Activated CD4-positive, CD25-positive, alpha-beta regulatory T cell treated with anti-CD3 and anti-CD28 coated beads, Interleukin-2, amount 50 U/mL, for 72 hours (primary cell): Measurements from ENCODE around the gene KANK4.

Experiments used
- DNase-seq: peaks from one replicate; pipeline ENCODE4 v3.0.0; 2021

Gene KANK4

GRCh38 chr1:62304515-62304914 lies 14.7 kb downstream of the KANK4 start:
- DNase-seq: no peak

GRCh38 chr1:62301726-62302390 lies 17.4 kb downstream of the KANK4 start:
- no peak for DNase-seq

- no peak for DNase-seq
These were observed 19.6 kb downstream of the KANK4 start for GRCh38 chr1:62299426-62300200.

GRCh38 chr1:62295921-62296491 lies 23.2 kb downstream of the KANK4 start:
- DNase-seq: no peak

- no peak for DNase-seq
These were observed 25.0 kb downstream of the KANK4 start for GRCh38 chr1:62294261-62294660.

GRCh38 chr1:62288662-62289061 lies 30.6 kb downstream of the KANK4 start:
- DNase-seq: no peak

- DNase-seq: no peak
These were observed 31.0 kb downstream of the KANK4 start for GRCh38 chr1:62288224-62288623.

GRCh38 chr1:62286786-62287224 lies 32.4 kb downstream of the KANK4 start:
- DNase-seq: no peak

GRCh38 chr1:62285984-62286785 lies 33.0 kb downstream of the KANK4 start:
- DNase-seq: no peak

GRCh38 chr1:62285440-62285839 lies 33.8 kb downstream of the KANK4 start:
- DNase-seq: no peak

GRCh38 chr1:62283986-62284385 lies 35.2 kb downstream of the KANK4 start:
- DNase-seq: no peak

- no peak for DNase-seq
These were observed 36.1 kb downstream of the KANK4 start for GRCh38 chr1:62282909-62283755.

GRCh38 chr1:62281922-62282555 lies 37.2 kb downstream of the KANK4 start:
- no peak for DNase-seq

GRCh38 chr1:62280960-62281465 lies 38.2 kb downstream of the KANK4 start:
- no peak for DNase-seq

GRCh38 chr1:62280150-62280549 lies 39.1 kb downstream of the KANK4 start:
- no peak for DNase-seq

GRCh38 chr1:62276791-62277190 lies 42.4 kb downstream of the KANK4 start:
- DNase-seq: no peak

- DNase-seq: no peak
These were observed 44.4 kb downstream of the KANK4 start for GRCh38 chr1:62274496-62275485.

GRCh38 chr1:62273953-62274352 lies 45.3 kb downstream of the KANK4 start:
- no peak for DNase-seq

- no peak for DNase-seq
These were observed 47.1 kb downstream of the KANK4 start for GRCh38 chr1:62271948-62272728.
